Activated CD8-positive, alpha-beta T cell treated with anti-CD3 and anti-CD28 coated beads for 36 hours (primary cell): ENCODE results near the gene PLCB4. TPM values are rescaled to one million over a fixed set of nuclear protein-coding genes. Genes with fewer than 3 reads are reported as not detected.

Experiments
- ATAC-seq: fragments of 200-7000 bp; cut with Tn5 transposase; one replicate; pipeline ENCODE4 v1.10.0; 2021; ENCODE audit warnings: mild to moderate bottlenecking, moderate library complexity
- CTCF ChIA-PET: fragments of 350-600 bp; sonication (Branson Sonifier 250); formaldehyde crosslinking; loops from one replicate; lab custom pipeline; 2021; ENCODE audit warnings: antibody characterized with exemption; lab: Charles Lee
- POLR2A ChIA-PET: fragments of 350-600 bp; sonication (Branson Sonifier 250); formaldehyde crosslinking; loops from one replicate; lab custom pipeline; 2021; ENCODE audit warnings: antibody characterized with exemption; lab: Charles Lee
- DNase-seq: peaks from one replicate; pipeline ENCODE4 v3.0.0-alpha.2; 2020
- H3K27ac Mint-ChIP-seq: one replicate; pipeline ENCODE4 v1.8.0; 2021; ENCODE audit warnings: mild to moderate bottlenecking, mixed read lengths
- H3K27me3 Mint-ChIP-seq: one replicate; pipeline ENCODE4 v1.8.0; 2021; ENCODE audit warnings: mixed read lengths
- H3K36me3 Mint-ChIP-seq: one replicate; pipeline ENCODE4 v1.8.0; 2021; ENCODE audit warnings: low read depth, mixed read lengths
- H3K4me1 Mint-ChIP-seq: one replicate; pipeline ENCODE4 v1.8.0; 2021; ENCODE audit warnings: low read depth, mixed read lengths
- H3K4me3 Mint-ChIP-seq: one replicate; pipeline ENCODE4 v1.8.0; 2021; ENCODE audit warnings: mild to moderate bottlenecking, moderate library complexity, mixed read lengths
- H3K9me3 Mint-ChIP-seq: one replicate; pipeline ENCODE4 v1.8.0; 2021; ENCODE audit warnings: mixed read lengths
- CTCF ChIP-seq: fragments of 200-600 bp; IDR thresholded peaks from one replicate; pipeline ENCODE4 v1.8.0; 2022; ENCODE audit warnings: antibody characterized with exemption, mild to moderate bottlenecking
- intact Hi-C: fragments of 100-400 bp; cut with micrococcal nuclease; formaldehyde crosslinking; loops from one replicate; pipeline ENCODE4 v1.10.0; 2022
- total RNA-seq, 2 experiments: library from RNA; stranded (reverse); gene quantifications; one replicate each; pipeline ENCODE4 v1.2.3, GENCODE V29; 2021

Gene PLCB4
- total RNA-seq, 2 experiments from 2014 or later: not detected

GRCh38 chr20:9024606-9025005, 44.3 kb upstream of the PLCB4 start:
- DNase-seq (no peak), ATAC-seq (no peak)
- CTCF ChIA-PET: no interaction called here
- POLR2A ChIA-PET: no interaction called here
- H3K36me3 Mint-ChIP-seq: no peaks in the 10 kb centered on the region
- TF ChIP-seq CTCF: no peak
- H3K4me3 Mint-ChIP-seq: no peak overlapping the region
- no peak overlapping the region for H3K27ac Mint-ChIP-seq
- no peaks in the 10 kb centered on the region for H3K27me3 Mint-ChIP-seq
- no peaks in the 10 kb centered on the region for H3K4me1 Mint-ChIP-seq
- H3K9me3 Mint-ChIP-seq: no peaks in the 10 kb centered on the region
- intact Hi-C loops: no loop called here

GRCh38 chr20:9025011-9025410, 43.9 kb upstream of the PLCB4 start:
- no peak for ATAC-seq
- Mint-ChIP-seq H3K4me3 (no peak overlapping the region), H3K27ac (no peak overlapping the region), H3K9me3 (no peaks in the 10 kb centered on the region), H3K36me3 (no peaks in the 10 kb centered on the region), H3K4me1 (no peaks in the 10 kb centered on the region), H3K27me3 (no peaks in the 10 kb centered on the region)
- ChIA-PET POLR2A (no interaction called here), CTCF (no interaction called here)
- no peak for TF ChIP-seq CTCF
- no peak for DNase-seq
- intact Hi-C loops: no loop called here

GRCh38 chr20:9025643-9026042, 43.2 kb upstream of the PLCB4 start:
- no peaks in the 10 kb centered on the region for H3K36me3 Mint-ChIP-seq
- intact Hi-C loops: no loop called here
- DNase-seq: no peak
- no peak for TF ChIP-seq CTCF
- H3K9me3 Mint-ChIP-seq: no peaks in the 10 kb centered on the region
- ChIA-PET CTCF (no interaction called here), POLR2A (no interaction called here)
- no peak overlapping the region for H3K4me3 Mint-ChIP-seq
- no peak for ATAC-seq
- no peaks in the 10 kb centered on the region for H3K27me3 Mint-ChIP-seq
- no peak overlapping the region for H3K27ac Mint-ChIP-seq
- no peaks in the 10 kb centered on the region for H3K4me1 Mint-ChIP-seq

GRCh38 chr20:9027626-9028025, 41.3 kb upstream of the PLCB4 start:
- H3K27ac Mint-ChIP-seq: no peak overlapping the region
- ChIA-PET POLR2A (no interaction called here), CTCF (interaction anchor here (0.6 to 0.7 kb wide), 2 partner anchors 104 to 174 kb away, joined by 3 read pairs; no protein-coding TSS in a partner anchor)
- H3K4me3 Mint-ChIP-seq: no peak overlapping the region
- no peaks in the 10 kb centered on the region for H3K36me3 Mint-ChIP-seq
- H3K9me3 Mint-ChIP-seq: no peaks in the 10 kb centered on the region
- no peaks in the 10 kb centered on the region for H3K4me1 Mint-ChIP-seq
- DNase-seq (no peak), ATAC-seq (no peak)
- no peaks in the 10 kb centered on the region for H3K27me3 Mint-ChIP-seq
- TF ChIP-seq CTCF: no peak
- intact Hi-C loops: no loop called here

GRCh38 chr20:9028419-9028818, 40.5 kb upstream of the PLCB4 start:
- Mint-ChIP-seq H3K4me3 (no peak overlapping the region), H3K9me3 (no peaks in the 10 kb centered on the region), H3K4me1 (no peaks in the 10 kb centered on the region), H3K27me3 (no peaks in the 10 kb centered on the region), H3K27ac (no peak overlapping the region), H3K36me3 (no peaks in the 10 kb centered on the region)
- ChIA-PET CTCF (no interaction called here), POLR2A (no interaction called here)
- DNase-seq (no peak), ATAC-seq (no peak)
- intact Hi-C loops: no loop called here
- TF ChIP-seq CTCF: no peak
